Neural cell (in vitro differentiated cells): Measurements from ENCODE around the gene IFT20.

Experiments used
- CTCF ChIP-seq: fragments of 450-650 bp; IDR thresholded peaks from 2 replicates; pipeline ENCODE4 v1.5.1; 2014; ENCODE audit warnings: antibody characterized with exemption, mild to moderate bottlenecking, moderate library complexity; ENCODE audit not compliant: poor library complexity, severe bottlenecking
- EP300 ChIP-seq: fragments of 450-650 bp; conservative IDR thresholded peaks from 2 replicates; pipeline ENCODE4 v1.6.1; 2014; ENCODE audit warnings: antibody characterized with exemption, mild to moderate bottlenecking, moderate library complexity; ENCODE audit not compliant: poor library complexity, severe bottlenecking
- EZH2 ChIP-seq: fragments of 200-600, 300-800 bp; shearing (Covaris generic), sonication (generic); IDR thresholded peaks from 2 replicates; pipeline ENCODE4 v1.6.1; 2014; ENCODE audit warnings: antibody characterized with exemption, low read length, borderline replicate concordance, mild to moderate bottlenecking; ENCODE audit not compliant: insufficient read depth, poor library complexity, severe bottlenecking
- POLR2AphosphoS5 ChIP-seq: IDR thresholded peaks from 2 replicates; pipeline ENCODE4 v1.6.1; 2012
- REST ChIP-seq: IDR thresholded peaks from 2 replicates; pipeline ENCODE4 v1.6.1; 2012; ENCODE audit warnings: borderline replicate concordance
- SMC3 ChIP-seq: fragments of 450-650 bp; conservative IDR thresholded peaks from 2 replicates; pipeline ENCODE4 v1.6.1; 2014; ENCODE audit warnings: antibody characterized with exemption, mild to moderate bottlenecking, moderate library complexity; ENCODE audit not compliant: poor library complexity
- TAF1 ChIP-seq: IDR thresholded peaks from 2 replicates; pipeline ENCODE4 v1.6.1; 2012; ENCODE audit warnings: low read depth

- no peak for TF ChIP-seq EZH2
- no peak for TF ChIP-seq CTCF
- TF ChIP-seq POLR2AphosphoS5: no peak
- no peak for TF ChIP-seq EP300
- no peak for TF ChIP-seq TAF1
- no peak for TF ChIP-seq REST
- no peak for TF ChIP-seq SMC3
These were observed 14.8 kb downstream of the IFT20 start for GRCh38 chr17:28320215-28321061.
